Pancreas (tissue), 10 donors: ENCODE results near the gene PTEN. TPM values are rescaled to one million over a fixed set of nuclear protein-coding genes. Genes with fewer than 3 reads are reported as not detected.
"Not testable (repeated sequence)": the region's sequence is repeated elsewhere in the genome, so short reads cannot be mapped to it uniquely, and the experiment has no call there.

ENCODE experiments used
- ATAC-seq, 4 donors: fragments of 200-7000 bp; cut with Tn5 transposase; one replicate each; pipeline versions ENCODE4 v1.8.0 to v1.9.1; 2020; ENCODE audit warnings: mild to moderate bottlenecking in 4 of 4, moderate library complexity in 4 of 4
- DNase-seq, 6 donors: peaks; one replicate each; pipeline ENCODE4 v3.0.0-alpha.2; 2020
- FAIRE-seq: peaks from 2 replicates; lab custom pipeline; 2012; peaks lifted over from hg19 to GRCh38; lab: Jason Lieb, UNC
- H3K27ac ChIP-seq, 4 donors: fragments of 200-600 bp; sonication (generic); 1 replicate in 3 of 4; 2 replicates in 1 of 4; pipeline versions ENCODE4 v1.5.0 to v1.8.0; 2020
- H3K27me3 ChIP-seq, 4 donors: fragments of 200-600 bp; one replicate each; pipeline ENCODE4 v1.8.0; 2021
- H3K36me3 ChIP-seq, 3 donors: fragments of 200-600 bp; sonication (generic) in 1 of 3; one replicate each; pipeline versions ENCODE4 v1.5.0 to v1.8.0; 2020 to 2021
- H3K4me1 ChIP-seq, 3 donors: fragments of 200-600 bp; one replicate each; pipeline ENCODE4 v1.8.0; 2021
- H3K4me3 ChIP-seq, 4 donors: fragments of 200-600 bp; sonication (generic) in 2 of 4; one replicate each; pipeline versions ENCODE4 v1.5.0 to v1.8.0; 2020 to 2021
- H3K9me3 ChIP-seq, 4 donors: fragments of 200-600 bp; one replicate each; pipeline ENCODE4 v1.8.0; 2021
- CTCF ChIP-seq, 4 donors: fragments of 200-600 bp; sonication (generic) in 3 of 4; IDR thresholded peaks; one replicate each; pipeline versions ENCODE4 v1.5.0 to v1.8.0; 2021; ENCODE audit warnings: antibody characterized with exemption in 4 of 4
- WGBS, 2 donors: extraction: QIAGEN DNeasy Blood & Tissue Kit; methylation state at CpG; one replicate each; pipeline ENCODE4 v1.1.7; 2013; 5-methylcytosine and 5-hydroxymethylcytosine counted together
- intact Hi-C, 3 donors: fragments of 100-400 bp; cut with DNase I; formaldehyde crosslinking; loops; one replicate each; pipeline versions ENCODE4 v1.11.1 to v1.14.2; 2022
- polyA plus RNA-seq, 2 donors: library from polyadenylated mRNA; stranded (reverse); fragments of 200-250 nt; gene quantifications; one replicate each; pipeline ENCODE4 v1.2.3, GENCODE V29; 2013
- total RNA-seq, 6 donors: library from RNA; stranded (reverse); fragmentation: NEBNext Ultra II Directional in 4 of 6; extraction: Animal tissue kit (Norgen Biotek cat#: 25700) in 4 of 6; gene quantifications; one replicate each; pipeline versions ENCODE4 v1.2.1 to v1.2.4, GENCODE V29; 2021 to 2023
- donor health status: healthy with polysubstance abuse.
- donor health status: DM: no; HTN: no; CAD: no; lungs with moderate emphysema.
- donor health status: DM: no; HTN: no; CAD: no.
- donor health status: control.
- donor health status: control.
- donor health status: Bipolar disorder and iron deficiency.
- donor health status: DM: yes; HTN: yes; CAD: no.
- donor health status: DM: no; HTN: no; CAD: no.
- donor health status: DM: no; HTN: no; CAD: no.
- donor health status: DM: yes; HTN: yes; CAD: no.

Gene PTEN
- total and polyA plus RNA-seq, 8 donors: 19.2 to 64.1 (median 40.4) TPM

- FAIRE-seq (peak; percentile 87), ATAC-seq (peak in 3 of 4 donors; percentile 55 to 60 (median 60)), DNase-seq (no peak)
- Histone ChIP-seq H3K27me3 (no peaks in the 10 kb centered on the region), H3K9me3 (no peaks in the 10 kb centered on the region), H3K36me3 (no peaks in the 10 kb centered on the region), H3K4me1 (peaks cover 25 to 42% (median 28%) of the 10 kb centered on the region in 3 donors), H3K27ac (peak overlapping the region in 1 of 4 donors; percentile 15), H3K4me3 (no peak overlapping the region)
- 15% methylated on average over 4 of the region's 4 CpGs for WGBS, 2 donors
- intact Hi-C loops: no loop called here
- TF ChIP-seq CTCF (IDR thresholded peaks at IDR 0.05): no peak
Measured at GRCh38 chr10:87875929-87876571, 12.6 kb downstream of the PTEN start.

GRCh38 chr10:87878664-87879459, 15.4 kb downstream of the PTEN start:
- 58 to 63% methylated on average over 9 of the region's 9 CpGs for WGBS, 2 donors
- ATAC-seq (peak in 3 of 4 donors; percentile 32 to 46 (median 38)), DNase-seq (no peak), FAIRE-seq (no peak)
- no peaks in the 10 kb centered on the region for H3K36me3 ChIP-seq
- no peak overlapping the region for H3K27ac ChIP-seq
- peaks cover 29 to 32% (median 29%) of the 10 kb centered on the region in 3 donors for H3K4me1 ChIP-seq
- intact Hi-C loops: no loop called here
- no peak for TF ChIP-seq CTCF (IDR thresholded peaks at IDR 0.05)
- H3K4me3 ChIP-seq: no peak overlapping the region
- H3K9me3 ChIP-seq: no peaks in the 10 kb centered on the region
- H3K27me3 ChIP-seq: no peaks in the 10 kb centered on the region

- no peak for TF ChIP-seq CTCF (IDR thresholded peaks at IDR 0.05)
- Histone ChIP-seq H3K4me1 (peaks cover 20 to 24% (median 21%) of the 10 kb centered on the region in 3 donors), H3K9me3 (no peaks in the 10 kb centered on the region), H3K36me3 (no peaks in the 10 kb centered on the region), H3K27me3 (no peaks in the 10 kb centered on the region), H3K4me3 (no peak overlapping the region), H3K27ac (no peak overlapping the region)
- ATAC-seq: no peak
- no peak for DNase-seq
- intact Hi-C loops: no loop called here
- FAIRE-seq: no peak
Measured at GRCh38 chr10:87880336-87880735, 16.9 kb downstream of the PTEN start.

GRCh38 chr10:87881373-87882059, 18.1 kb downstream of the PTEN start:
- H3K4me1 ChIP-seq: peaks cover 9 to 14% (median 13%) of the 10 kb centered on the region in 3 donors
- H3K4me3 ChIP-seq, H3K36me3 ChIP-seq, ATAC-seq, H3K27ac ChIP-seq, H3K9me3 ChIP-seq, H3K27me3 ChIP-seq, intact Hi-C loops, DNase-seq, FAIRE-seq: not testable (repeated sequence)
- whole genome bisulfite sequencing, 2 donors: 96 to 97% methylated on average over 5 of the region's 5 CpGs

GRCh38 chr10:87882555-87883294, 19.3 kb downstream of the PTEN start:
- TF ChIP-seq CTCF (IDR thresholded peaks at IDR 0.05): no peak
- no peaks in the 10 kb centered on the region for H3K27me3 ChIP-seq
- H3K4me1 ChIP-seq: peaks cover 4 to 11% (median 8%) of the 10 kb centered on the region in 3 donors
- 70 to 74% methylated on average over 2 of the region's 2 CpGs for WGBS, 2 donors
- H3K9me3 ChIP-seq: no peaks in the 10 kb centered on the region
- ATAC-seq (no peak), DNase-seq (no peak), FAIRE-seq (peak; percentile 9)
- H3K36me3 ChIP-seq: peaks cover 0 to 9% (median 0%) of the 10 kb centered on the region in 3 donors
- intact Hi-C loops: no loop called here
- no peak overlapping the region for H3K27ac ChIP-seq
- H3K4me3 ChIP-seq: no peak overlapping the region
